SJCRH30 (cell line): ENCODE results near the gene STEEP1. TPM values are rescaled to one million over a fixed set of nuclear protein-coding genes. Genes with fewer than 3 reads are reported as not detected.

Experiments
- DNase-seq, 2 experiments: peaks; one replicate each; pipeline ENCODE4 v3.0.0-alpha.2; 2015 to 2020
- H3K27ac ChIP-seq: fragments of 250-450 bp; sonication (Bioruptor Pico); 2 replicates; pipeline ENCODE4 v1.5.1; 2020; ENCODE audit warnings: mild to moderate bottlenecking, moderate library complexity
- H3K27me3 ChIP-seq: fragments of 250-450 bp; sonication (Bioruptor Pico); 2 replicates; pipeline ENCODE4 v1.5.1; 2020; ENCODE audit warnings: mild to moderate bottlenecking, moderate library complexity
- H3K36me3 ChIP-seq: fragments of 250-450 bp; sonication (Bioruptor Pico); 2 replicates; pipeline ENCODE4 v1.5.1; 2020; ENCODE audit warnings: mild to moderate bottlenecking, moderate library complexity
- H3K4me1 ChIP-seq: fragments of 250-450 bp; sonication (Bioruptor Pico); 2 replicates; pipeline ENCODE4 v1.5.1; 2020; ENCODE audit warnings: mild to moderate bottlenecking, moderate library complexity
- H3K4me3 ChIP-seq: fragments of 250-450 bp; sonication (Bioruptor Pico); 2 replicates; pipeline ENCODE4 v1.5.1; 2020; ENCODE audit warnings: mild to moderate bottlenecking, moderate library complexity
- H3K9me3 ChIP-seq: fragments of 250-450 bp; sonication (Bioruptor Pico); replicated peaks from 2 replicates; pipeline ENCODE4 v1.5.1; 2020; ENCODE audit warnings: mild to moderate bottlenecking, moderate library complexity
- total RNA-seq: library from RNA; depleted of rRNA; stranded (reverse); fragments of >200 nt; shearing (Covaris generic); gene quantifications from 2 replicates; pipeline ENCODE4 v1.2.3, GENCODE V29; 2014; rRNA removed

Gene STEEP1
- 88.9 and 91.5 TPM in 2 replicates for total RNA-seq

DNA sequence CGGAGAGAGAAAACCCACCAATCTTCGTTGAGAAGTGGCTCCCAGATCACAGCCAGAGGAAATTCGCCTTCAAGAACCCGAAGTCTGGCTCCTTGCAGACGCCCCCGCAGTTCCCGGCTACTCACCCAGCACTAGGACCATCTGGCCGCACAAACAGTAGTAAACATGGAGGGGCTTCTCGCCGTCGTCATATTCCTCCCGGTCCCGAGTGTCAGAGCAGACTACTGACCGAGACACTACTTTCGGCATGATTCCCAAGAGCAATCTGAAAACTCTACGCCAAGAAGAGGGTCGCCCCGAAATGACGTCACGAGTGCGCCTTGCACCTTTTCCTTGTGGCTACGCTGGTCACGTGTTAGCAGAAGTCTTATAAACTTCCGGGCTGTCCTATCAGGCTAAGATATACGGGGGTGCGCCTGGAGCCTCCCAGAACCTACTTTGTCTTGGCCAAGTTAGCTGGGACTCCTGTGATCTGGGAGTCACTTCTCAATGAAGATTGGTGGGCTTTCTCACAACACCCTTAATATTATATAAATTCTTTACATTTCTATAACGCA is at the start of gene STEEP1:
TSS of gene STEEP1 (minus strand) at position 303 of the 557 bp plus-strand sequence. CDS start at position 249, 54 bp downstream.
- peaks cover 4% of the 10 kb centered on the region for H3K36me3 ChIP-seq

DNA sequence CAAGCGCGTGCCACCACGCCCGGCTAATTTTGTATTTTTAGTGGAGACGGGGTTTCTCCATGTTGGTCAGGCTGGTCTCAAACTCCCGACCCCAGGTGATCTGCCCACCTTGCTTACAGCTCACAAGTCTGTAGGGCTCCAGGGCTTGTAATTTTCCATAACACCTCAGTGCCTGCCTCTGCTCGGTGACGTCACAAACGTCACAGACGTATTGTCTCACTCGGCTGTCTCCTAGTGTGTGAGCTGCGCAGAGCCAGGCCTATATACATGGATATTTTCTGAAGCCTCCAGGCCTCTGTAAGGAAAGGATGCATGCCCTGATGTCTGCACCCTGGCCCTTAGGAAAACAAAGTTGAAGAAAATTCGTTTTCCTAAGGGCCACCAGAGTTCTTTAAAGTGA is 49.6 kb upstream of the STEEP1 start:
- Histone ChIP-seq H3K9me3 (no peaks in the 10 kb centered on the region), H3K27me3 (no peaks in the 10 kb centered on the region), H3K4me3 (no peak overlapping the region), H3K27ac (no peak overlapping the region), H3K36me3 (no peaks in the 10 kb centered on the region), H3K4me1 (peaks cover 4% of the 10 kb centered on the region; the same call in 1 of the 2 replicates)
- DNase-seq: no peak

More for the DNA sequence above, at the start of gene STEEP1:
- Histone ChIP-seq H3K27me3 (no peaks in the 10 kb centered on the region), H3K4me1 (no peaks in the 10 kb centered on the region), H3K27ac (peak within 1 kb of the TSS; percentile 23; the same call in 1 of the 2 replicates), H3K4me3 (peak within 1 kb of the TSS; percentile 72), H3K9me3 (no peaks in the 10 kb centered on the region)
- DNase-seq: peak; percentile 97 to 99

GRCh38 chrX:119607018-119607389 is 41.8 kb upstream of the STEEP1 start:
- Histone ChIP-seq H3K36me3 (peaks cover 14% of the 10 kb centered on the region), H3K4me3 (peak overlapping the region; percentile 77), H3K9me3 (no peaks in the 10 kb centered on the region), H3K27ac (no peak overlapping the region), H3K4me1 (peaks cover 15% of the 10 kb centered on the region), H3K27me3 (peaks cover 6% of the 10 kb centered on the region; the same call in 1 of the 2 replicates)
- no peak for DNase-seq

DNA sequence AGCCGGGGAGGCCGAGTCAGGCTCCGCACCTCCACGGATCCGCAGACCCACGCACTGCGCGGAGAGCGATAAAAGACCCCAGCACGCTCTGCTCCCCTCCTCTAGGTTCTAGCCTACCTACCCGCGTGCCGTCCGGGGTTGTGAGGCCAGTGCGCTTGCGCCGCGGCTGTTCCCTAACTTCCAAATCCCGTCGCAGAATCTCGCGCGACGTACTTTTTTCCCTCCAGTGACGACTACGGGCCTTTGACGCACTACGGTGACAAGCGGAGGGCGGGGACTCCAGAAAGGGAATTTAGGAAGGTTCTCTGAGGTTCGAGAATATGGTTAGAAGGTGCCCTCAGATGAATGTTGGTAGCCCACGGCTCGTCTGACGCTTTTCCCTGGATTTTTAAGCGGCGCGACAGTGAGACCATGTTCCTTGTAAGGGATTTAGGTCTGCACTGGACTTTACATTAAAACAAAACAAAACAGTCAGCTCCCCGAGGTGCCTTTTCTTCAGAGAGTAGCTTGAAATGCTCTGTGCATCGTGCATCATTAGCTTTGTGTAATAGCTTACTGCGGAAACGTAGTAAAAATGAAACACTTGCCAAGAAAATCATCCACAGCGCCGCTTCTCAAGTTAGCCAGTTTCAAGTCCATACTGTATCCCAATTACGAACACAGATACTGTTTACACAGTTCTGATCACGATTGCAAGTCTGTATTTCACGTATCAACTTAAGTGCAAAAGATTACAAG is 41.2 kb upstream of the STEEP1 start, which contains the start of gene NKRF:
TSS of gene NKRF (minus strand) at position 145 of the 738 bp plus-strand sequence.
- DNase-seq: peak; percentile 97 to 99
- Histone ChIP-seq H3K4me1 (peaks cover 16% of the 10 kb centered on the region), H3K27me3 (peaks cover 6% of the 10 kb centered on the region; the same call in 1 of the 2 replicates), H3K9me3 (no peaks in the 10 kb centered on the region), H3K27ac (peak within 1 kb of the TSS; percentile 64), H3K36me3 (peaks cover 14% of the 10 kb centered on the region), H3K4me3 (peak within 1 kb of the TSS; percentile 77)

DNA sequence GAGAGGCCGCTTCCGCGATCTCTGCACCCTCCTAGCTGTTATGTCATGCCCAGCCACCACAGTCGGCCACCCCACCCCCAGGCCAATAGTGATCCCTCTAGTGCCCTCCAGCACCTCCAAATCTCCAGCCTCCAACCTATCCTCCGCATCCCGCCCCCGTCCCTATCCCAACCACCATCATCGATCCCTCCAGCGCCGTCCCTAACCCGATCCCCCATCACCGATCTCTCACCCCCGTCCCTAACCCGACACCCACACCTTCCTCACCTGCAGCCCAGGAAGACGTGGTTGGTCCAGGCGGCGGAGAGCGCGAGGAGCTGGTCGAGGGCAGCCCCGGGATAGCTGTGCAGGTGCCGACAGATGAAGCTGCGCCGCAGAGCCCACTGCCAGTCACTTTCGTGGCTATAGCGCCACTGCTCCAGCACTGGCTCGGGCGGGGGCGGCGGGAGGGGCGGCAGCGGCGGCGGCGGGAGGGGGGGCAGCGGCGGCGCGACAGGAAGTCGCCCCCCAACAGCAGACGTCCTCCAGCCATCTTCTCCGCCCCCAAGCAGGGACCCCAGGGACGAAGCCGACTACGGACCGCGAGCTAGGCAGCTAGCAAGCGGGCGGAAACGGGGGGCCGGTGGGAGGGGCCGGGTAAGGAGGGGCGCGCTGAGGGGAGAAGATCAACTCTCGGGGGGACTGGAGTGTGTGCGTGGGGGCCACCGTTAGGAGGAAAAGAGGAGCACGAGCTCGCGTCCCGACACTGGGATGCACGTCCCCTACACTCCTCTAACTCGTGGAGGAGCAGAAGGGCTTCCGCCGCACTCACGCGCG is 40.5 kb upstream of the STEEP1 start:
- Histone ChIP-seq H3K4me3 (peak overlapping the region; percentile 77), H3K9me3 (no peaks in the 10 kb centered on the region), H3K4me1 (peaks cover 16% of the 10 kb centered on the region), H3K27ac (peak overlapping the region; percentile 64), H3K27me3 (peaks cover 6% of the 10 kb centered on the region; the same call in 1 of the 2 replicates), H3K36me3 (peaks cover 18% of the 10 kb centered on the region)
- peak; percentile 49 to 51 for DNase-seq

- no peaks in the 10 kb centered on the region for H3K9me3 ChIP-seq
These were observed 39.7 kb upstream of the STEEP1 start for GRCh38 chrX:119604766-119605463.

DNA sequence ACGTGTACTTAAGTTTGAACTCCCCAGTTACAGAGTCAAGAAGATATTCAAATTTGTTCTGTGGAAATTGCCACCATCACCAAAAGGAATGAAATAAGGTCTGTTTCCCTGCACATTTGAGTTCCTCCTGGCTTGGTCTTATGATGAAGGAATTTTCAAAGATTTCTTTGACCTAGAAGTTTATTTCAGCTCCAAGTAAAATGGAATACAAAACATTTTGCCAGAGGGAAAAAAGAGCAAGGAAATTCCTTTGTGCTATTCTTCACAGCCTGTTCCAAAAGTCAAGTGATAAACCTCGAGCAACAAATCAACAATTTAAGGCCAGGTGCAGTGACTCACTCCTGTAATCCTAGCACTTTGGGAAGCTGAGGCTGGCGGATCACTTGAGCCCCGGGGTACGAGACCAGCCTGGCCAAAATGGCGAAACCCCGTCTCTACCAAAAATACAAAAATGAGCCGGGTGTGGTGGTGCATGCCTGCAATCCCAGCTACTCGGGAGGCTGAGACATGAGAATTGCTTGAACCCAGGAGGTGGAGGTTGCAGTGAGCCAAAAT is 37.6 kb upstream of the STEEP1 start:
- no peaks in the 10 kb centered on the region for H3K9me3 ChIP-seq
- peak overlapping the region; percentile 34 for H3K27ac ChIP-seq
- no peak overlapping the region for H3K4me3 ChIP-seq
- DNase-seq: peak; percentile 51 to 57
- H3K36me3 ChIP-seq: peaks cover 31% of the 10 kb centered on the region
- no peaks in the 10 kb centered on the region for H3K27me3 ChIP-seq
- H3K4me1 ChIP-seq: peaks cover 16% of the 10 kb centered on the region

More at GRCh38 chrX:119604766-119605463, 39.7 kb upstream of the STEEP1 start:
- Histone ChIP-seq H3K4me1 (peaks cover 16% of the 10 kb centered on the region), H3K36me3 (peaks cover 23% of the 10 kb centered on the region), H3K27me3 (peaks cover 6% of the 10 kb centered on the region; the same call in 1 of the 2 replicates), H3K27ac (no peak overlapping the region), H3K4me3 (peak overlapping the region; percentile 77)
- DNase-seq: peak in 1 of 2 experiments; percentile 20

GRCh38 chrX:119589810-119590209 is 24.6 kb upstream of the STEEP1 start:
- Histone ChIP-seq H3K9me3 (no peaks in the 10 kb centered on the region), H3K27ac (no peak overlapping the region)

DNA sequence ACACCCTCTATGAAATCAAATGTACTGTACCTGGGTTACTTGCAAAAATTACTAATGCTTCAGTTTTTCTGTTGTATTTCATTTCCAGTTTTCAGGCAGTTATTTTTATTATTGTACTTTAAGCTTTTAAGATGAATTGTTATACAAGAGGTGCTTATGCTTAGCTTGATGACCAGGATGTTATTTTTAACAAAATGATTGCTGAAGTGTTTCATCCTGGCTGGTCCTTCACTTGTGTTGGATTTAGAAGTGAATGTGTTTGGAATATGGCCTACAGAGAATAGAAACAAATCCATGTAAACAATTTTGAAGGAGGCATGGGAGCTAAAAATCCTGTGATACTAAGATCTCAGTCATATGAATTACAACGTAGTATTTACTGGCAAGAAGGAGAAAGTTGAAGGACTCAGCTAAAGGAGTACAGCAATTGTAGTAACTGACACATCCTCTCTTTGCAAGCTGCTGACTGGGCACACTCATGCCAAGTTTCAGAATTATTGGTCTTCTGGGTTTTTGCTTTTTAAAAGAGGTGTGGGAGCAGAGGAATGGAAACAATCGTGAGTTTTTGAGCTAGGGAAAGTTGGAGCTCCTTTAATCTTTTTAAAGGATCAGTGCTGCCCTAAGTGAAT is 18.3 kb upstream of the STEEP1 start:
- Histone ChIP-seq H3K27ac (no peak overlapping the region), H3K9me3 (no peaks in the 10 kb centered on the region), H3K36me3 (peaks cover 14% of the 10 kb centered on the region), H3K4me3 (no peak overlapping the region), H3K4me1 (no peaks in the 10 kb centered on the region), H3K27me3 (no peaks in the 10 kb centered on the region)
- no peak for DNase-seq

More at GRCh38 chrX:119589810-119590209, 24.6 kb upstream of the STEEP1 start:
- Histone ChIP-seq H3K4me1 (no peaks in the 10 kb centered on the region), H3K27me3 (no peaks in the 10 kb centered on the region), H3K36me3 (peaks cover 50% of the 10 kb centered on the region), H3K4me3 (no peak overlapping the region)
- no peak for DNase-seq

- Histone ChIP-seq H3K27me3 (no peaks in the 10 kb centered on the region), H3K36me3 (peaks cover 15% of the 10 kb centered on the region), H3K4me1 (peaks cover 4% of the 10 kb centered on the region; the same call in 1 of the 2 replicates), H3K9me3 (no peaks in the 10 kb centered on the region), H3K27ac (no peak overlapping the region), H3K4me3 (no peak overlapping the region)
- no peak for DNase-seq
These were observed 14.2 kb upstream of the STEEP1 start for GRCh38 chrX:119579414-119579813.

GRCh38 chrX:119574394-119575266 is 9.4 kb upstream of the STEEP1 start, which contains the start of gene UBE2A:
Gene UBE2A (plus strand): TSS chrX:119574563. CDS start chrX:119574712, 149 bp downstream.
- no peaks in the 10 kb centered on the region for H3K27me3 ChIP-seq
- peak within 1 kb of the TSS; percentile 78 for H3K4me3 ChIP-seq
- DNase-seq: peak; percentile 98
- peaks cover 11% of the 10 kb centered on the region for H3K36me3 ChIP-seq
- peaks cover 9% of the 10 kb centered on the region; the same call in 1 of the 2 replicates for H3K4me1 ChIP-seq
- H3K27ac ChIP-seq: peak within 1 kb of the TSS; percentile 64
- H3K9me3 ChIP-seq: no peaks in the 10 kb centered on the region

- peak in 1 of 2 experiments; percentile 69 for DNase-seq
These were observed 8.7 kb upstream of the STEEP1 start for GRCh38 chrX:119573840-119574393.

More at GRCh38 chrX:119573840-119574393, 8.7 kb upstream of the STEEP1 start:
- Histone ChIP-seq H3K4me1 (peaks cover 9% of the 10 kb centered on the region; the same call in 1 of the 2 replicates), H3K36me3 (peaks cover 11% of the 10 kb centered on the region), H3K4me3 (peak overlapping the region; percentile 78), H3K9me3 (no peaks in the 10 kb centered on the region), H3K27ac (peak overlapping the region; percentile 64), H3K27me3 (no peaks in the 10 kb centered on the region)
